SK-N-SH (cell line): Measurements from ENCODE around the gene SPTLC1. TPM values are rescaled to one million over a fixed set of nuclear protein-coding genes. Genes with fewer than 3 reads are reported as not detected.

Experiments
- CTCF ChIA-PET: fragments of 300-600, 350-600 bp; formaldehyde crosslinking; extraction: SDS; loops from one replicate; lab custom pipeline; 2021; lab: Yijun Ruan, JAX
- POLR2A ChIA-PET: fragments of 350-600 bp; sonication (Branson Sonifier 250); formaldehyde crosslinking; extraction: SDS; loops from one replicate; lab custom pipeline; 2020; ENCODE audit warnings: antibody characterized with exemption, inconsistent platforms; lab: Yijun Ruan, JAX
- DNase-seq: peaks from one replicate; pipeline ENCODE4 v3.0.0; 2012
- H2AFZ ChIP-seq: fragments of 200-600 bp; sonication (generic); 2 replicates; pipeline ENCODE4 v1.8.1; 2016; ENCODE audit warnings: antibody characterized with exemption, mild to moderate bottlenecking, low read depth
- H3F3A ChIP-seq: fragments of 200-600 bp; sonication (generic); replicated peaks from 2 replicates; pipeline ENCODE3; 2016; ENCODE audit warnings: antibody characterized with exemption, mild to moderate bottlenecking; ENCODE audit not compliant: insufficient read depth
- H3K27ac ChIP-seq, 2 experiments: fragments of 200-500 bp in 1 of 2; fragments of 200-600 bp in 1 of 2; sonication (Bioruptor generic) in 1 of 2; sonication (generic), shearing (Covaris generic) in 1 of 2; 2 replicates each; pipeline versions ENCODE4 v1.5.1 to v1.6.1; 2014 to 2016; ENCODE audit warnings: low read depth in 2 of 2, inconsistent platforms in 1 of 2, low read length in 1 of 2, mild to moderate bottlenecking in 1 of 2, mixed read lengths in 1 of 2
- H3K27me3 ChIP-seq: fragments of 200-600 bp; sonication (generic), shearing (Covaris generic); 2 replicates; pipeline ENCODE4 v1.6.1; 2016; ENCODE audit warnings: mixed run types; ENCODE audit not compliant: insufficient read depth
- H3K36me3 ChIP-seq, 2 experiments: fragments of 200-500 bp in 1 of 2; fragments of 200-600 bp in 1 of 2; sonication (Bioruptor generic) in 1 of 2; sonication (generic) in 1 of 2; replicated peaks in 1 of 2; 2 replicates each; pipeline versions ENCODE3 to v1.5.1; 2014 to 2016; ENCODE audit warnings: low read length in 1 of 2, mild to moderate bottlenecking in 1 of 2; ENCODE audit not compliant: insufficient read depth in 2 of 2, control insufficient read depth in 1 of 2
- H3K4me1 ChIP-seq, 2 experiments: fragments of 200-500 bp in 1 of 2; fragments of 200-600 bp in 1 of 2; sonication (Bioruptor generic) in 1 of 2; sonication (generic), shearing (Covaris generic) in 1 of 2; 2 replicates each; pipeline versions ENCODE4 v1.5.1 to v1.6.1; 2014 to 2016; ENCODE audit warnings: low read depth in 1 of 2, low read length in 1 of 2, mixed run types in 1 of 2; ENCODE audit not compliant: insufficient read depth in 2 of 2, control insufficient read depth in 1 of 2
- H3K4me2 ChIP-seq: fragments of 200-600 bp; sonication (generic), shearing (Covaris generic); 2 replicates; pipeline ENCODE4 v1.6.1; 2017; ENCODE audit warnings: mixed run types
- H3K4me3 ChIP-seq, 2 experiments: fragments of 200-500 bp in 1 of 2; fragments of 200-600 bp in 1 of 2; sonication (Bioruptor generic) in 1 of 2; sonication (generic), shearing (Covaris generic) in 1 of 2; 2 replicates each; pipeline versions ENCODE4 v1.5.1 to v1.8.1; 2014 to 2016; ENCODE audit warnings: low read depth in 2 of 2, inconsistent platforms in 1 of 2, low read length in 1 of 2, mild to moderate bottlenecking in 1 of 2, mixed read lengths in 1 of 2, moderate library complexity in 1 of 2
- H3K79me2 ChIP-seq: fragments of 200-600 bp; sonication (generic); 2 replicates; pipeline ENCODE4 v1.8.1; 2017; ENCODE audit warnings: mild to moderate bottlenecking; ENCODE audit not compliant: insufficient read depth
- H3K9ac ChIP-seq: fragments of 200-600 bp; sonication (generic); 2 replicates; pipeline ENCODE4 v1.6.1; 2017; ENCODE audit warnings: mixed run types
- H3K9me2 ChIP-seq: fragments of 200-600 bp; sonication (generic); 2 replicates; pipeline ENCODE4 v1.6.1; 2017; ENCODE audit warnings: mixed run types
- H3K9me3 ChIP-seq: fragments of 200-600 bp; sonication (generic); 2 replicates; pipeline ENCODE4 v1.6.1; 2017; ENCODE audit warnings: mixed run types, mild to moderate bottlenecking, moderate library complexity
- H4K20me1 ChIP-seq: fragments of 200-600 bp; sonication (generic); 2 replicates; pipeline ENCODE4 v1.6.1; 2017; ENCODE audit warnings: mild to moderate bottlenecking, mixed run types; ENCODE audit not compliant: insufficient read depth
- CHD2 ChIP-seq: fragments of 150-350 bp; IDR thresholded peaks from 2 replicates; pipeline ENCODE4 v1.6.1; 2018; ENCODE audit warnings: low read length; ENCODE audit not compliant: partially characterized antibody
- ELF1 ChIP-seq: IDR thresholded peaks from 2 replicates; pipeline ENCODE4 v1.4.0; 2012
- EZH2phosphoT487 ChIP-seq: fragments of 200-600 bp; sonication (generic); IDR thresholded peaks from 2 replicates; pipeline ENCODE4 v1.6.1; 2017; ENCODE audit warnings: low read depth, mixed run types, mild to moderate bottlenecking, antibody characterized with exemption, moderate library complexity, borderline replicate concordance
- FOSL2 ChIP-seq: IDR thresholded peaks from 2 replicates; pipeline ENCODE4 v1.4.0; 2012; ENCODE audit warnings: low read depth, mild to moderate bottlenecking, moderate library complexity, borderline replicate concordance
- GABPA ChIP-seq: IDR thresholded peaks from 2 replicates; pipeline ENCODE4 v1.4.0; 2012; ENCODE audit warnings: low read depth, mild to moderate bottlenecking
- GATA2 ChIP-seq: sonication (generic); formaldehyde crosslinking; IDR thresholded peaks from 2 replicates; pipeline ENCODE4 v1.5.0; 2020; ENCODE audit warnings: mild to moderate bottlenecking, missing genetic modification reagents
- MXI1 ChIP-seq: IDR thresholded peaks from 2 replicates; pipeline ENCODE4 v1.6.1; 2012; ENCODE audit warnings: mild to moderate bottlenecking, low read depth, low read length, improper control_type of control experiment
- NFIC ChIP-seq: IDR thresholded peaks from 2 replicates; pipeline ENCODE4 v1.4.0; 2012; ENCODE audit warnings: borderline replicate concordance
- RAD21 ChIP-seq: IDR thresholded peaks from 2 replicates; pipeline ENCODE4 v1.6.1; 2012; ENCODE audit warnings: mild to moderate bottlenecking, low read length
- RCOR1 ChIP-seq: fragments of 150-350 bp; IDR thresholded peaks from 2 replicates; pipeline ENCODE4 v1.6.1; 2017; ENCODE audit warnings: antibody characterized with exemption, low read length
- SMC3 ChIP-seq: IDR thresholded peaks from 2 replicates; pipeline ENCODE4 v1.6.1; 2012; ENCODE audit warnings: low read depth, low read length, improper control_type of control experiment
- TAF1 ChIP-seq: IDR thresholded peaks from 2 replicates; pipeline ENCODE4 v1.6.1; 2012; ENCODE audit warnings: low read depth, mild to moderate bottlenecking, low read length, moderate library complexity, borderline replicate concordance
- TCF12 ChIP-seq: IDR thresholded peaks from 2 replicates; pipeline ENCODE4 v1.4.0; 2012
- TEAD4 ChIP-seq: IDR thresholded peaks from 2 replicates; pipeline ENCODE4 v1.4.0; 2012; ENCODE audit warnings: mild to moderate bottlenecking, borderline replicate concordance; ENCODE audit not compliant: insufficient read depth
- whole genome bisulfite sequencing: methylation state at CpG from one replicate; pipeline ENCODE4 v1.1.6; 2017; ENCODE audit warnings: low lambda C conversion rate; 5-methylcytosine and 5-hydroxymethylcytosine counted together
- polyA plus RNA-seq, 3 experiments: library from polyadenylated mRNA; depleted of rRNA; stranded (reverse); fragments of >200 nt; gene quantifications; 2 replicates each; pipeline ENCODE4 v1.2.3, GENCODE V29; 2012
- TF ChIP-seq, protein P1 (sequence below): IDR thresholded peaks from 2 replicates; pipeline ENCODE4 v1.4.0; 2012; ENCODE audit warnings: low read depth
- TF ChIP-seq, protein P2 (sequence below): fragments of 150-350 bp; IDR thresholded peaks from 2 replicates; pipeline ENCODE4 v1.6.1; 2017; ENCODE audit warnings: antibody characterized with exemption, low read length, low read depth, borderline replicate concordance
- TF ChIP-seq, protein P3 (sequence below): fragments of 200-600 bp; sonication (generic); IDR thresholded peaks from 2 replicates; pipeline ENCODE4 v1.6.1; 2017; ENCODE audit warnings: antibody characterized with exemption, mild to moderate bottlenecking, moderate library complexity

The SPTLC1 gene
- polyA plus RNA-seq, 1 of the 3 experiments (the other 2 are of a cell fraction), result 53.9 TPM

DNA sequence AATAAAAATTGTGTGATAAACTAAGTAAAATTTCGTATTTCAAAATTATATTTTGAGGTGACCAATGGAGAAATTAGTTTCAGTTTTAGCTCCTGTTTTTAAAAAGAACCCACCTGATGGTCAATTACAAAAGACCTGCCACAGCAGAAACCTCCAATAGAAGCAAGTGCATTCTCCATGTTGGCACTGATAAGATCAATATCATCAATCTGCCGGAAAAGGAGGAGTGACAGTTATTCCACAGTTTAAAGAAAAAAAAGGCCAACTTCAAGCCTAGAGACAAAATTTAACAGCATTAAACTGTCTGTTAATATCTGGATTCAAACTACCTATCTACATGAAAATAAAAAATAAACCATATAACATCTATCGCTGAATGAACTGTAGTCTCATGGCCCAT lies 67.7 kb downstream of the SPTLC1 start:
- H3K27ac ChIP-seq, result no peak overlapping the region
- no peak overlapping the region for H3K4me3 ChIP-seq
- H4K20me1 ChIP-seq, result no peaks in the 10 kb centered on the region
- CTCF ChIA-PET, result interaction anchor here (1.1 to 1.8 kb wide), 3 partner anchors 10 to 313 kb away, joined by 3 to 4 read pairs (median 4); no protein-coding TSS in a partner anchor
- POLR2A ChIA-PET, result no interaction called here
- DNase-seq, result no peak
- H3K9ac ChIP-seq, result no peak overlapping the region
- no peaks in the 10 kb centered on the region for H3K4me1 ChIP-seq
- H3K9me3 ChIP-seq, result no peaks in the 10 kb centered on the region
- TF ChIP-seq GATA2 (CRISPR knock-in tag) (no peak), RAD21 (no peak), NFIC (no peak), RCOR1 (no peak), SMC3 (no peak), GABPA (no peak), ELF1 (no peak), TCF12 (no peak), CHD2 (no peak), MXI1 (no peak), TEAD4 (no peak), EZH2phosphoT487 (no peak), TAF1 (no peak), FOSL2 (no peak)
- TF ChIP-seq, protein P1, sequence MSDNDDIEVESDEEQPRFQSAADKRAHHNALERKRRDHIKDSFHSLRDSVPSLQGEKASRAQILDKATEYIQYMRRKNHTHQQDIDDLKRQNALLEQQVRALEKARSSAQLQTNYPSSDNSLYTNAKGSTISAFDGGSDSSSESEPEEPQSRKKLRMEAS, result no peak
- TF ChIP-seq, protein P2, sequence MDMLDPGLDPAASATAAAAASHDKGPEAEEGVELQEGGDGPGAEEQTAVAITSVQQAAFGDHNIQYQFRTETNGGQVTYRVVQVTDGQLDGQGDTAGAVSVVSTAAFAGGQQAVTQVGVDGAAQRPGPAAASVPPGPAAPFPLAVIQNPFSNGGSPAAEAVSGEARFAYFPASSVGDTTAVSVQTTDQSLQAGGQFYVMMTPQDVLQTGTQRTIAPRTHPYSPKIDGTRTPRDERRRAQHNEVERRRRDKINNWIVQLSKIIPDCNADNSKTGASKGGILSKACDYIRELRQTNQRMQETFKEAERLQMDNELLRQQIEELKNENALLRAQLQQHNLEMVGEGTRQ, result no peak
- TF ChIP-seq, protein P3, sequence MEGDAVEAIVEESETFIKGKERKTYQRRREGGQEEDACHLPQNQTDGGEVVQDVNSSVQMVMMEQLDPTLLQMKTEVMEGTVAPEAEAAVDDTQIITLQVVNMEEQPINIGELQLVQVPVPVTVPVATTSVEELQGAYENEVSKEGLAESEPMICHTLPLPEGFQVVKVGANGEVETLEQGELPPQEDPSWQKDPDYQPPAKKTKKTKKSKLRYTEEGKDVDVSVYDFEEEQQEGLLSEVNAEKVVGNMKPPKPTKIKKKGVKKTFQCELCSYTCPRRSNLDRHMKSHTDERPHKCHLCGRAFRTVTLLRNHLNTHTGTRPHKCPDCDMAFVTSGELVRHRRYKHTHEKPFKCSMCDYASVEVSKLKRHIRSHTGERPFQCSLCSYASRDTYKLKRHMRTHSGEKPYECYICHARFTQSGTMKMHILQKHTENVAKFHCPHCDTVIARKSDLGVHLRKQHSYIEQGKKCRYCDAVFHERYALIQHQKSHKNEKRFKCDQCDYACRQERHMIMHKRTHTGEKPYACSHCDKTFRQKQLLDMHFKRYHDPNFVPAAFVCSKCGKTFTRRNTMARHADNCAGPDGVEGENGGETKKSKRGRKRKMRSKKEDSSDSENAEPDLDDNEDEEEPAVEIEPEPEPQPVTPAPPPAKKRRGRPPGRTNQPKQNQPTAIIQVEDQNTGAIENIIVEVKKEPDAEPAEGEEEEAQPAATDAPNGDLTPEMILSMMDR, result no peak
- 93% methylated on average over 3 of the region's 3 CpGs for WGBS
- H3K36me3 ChIP-seq, result peaks cover 83% of the 10 kb centered on the region in 2 experiments
- no peak overlapping the region for H3K4me2 ChIP-seq
- H3K79me2 ChIP-seq, result peaks cover 3% of the 10 kb centered on the region; the same call in 1 of the 2 replicates
- H2AFZ ChIP-seq, result no peak overlapping the region
- H3F3A ChIP-seq, result no peaks in the 10 kb centered on the region
- no peaks in the 10 kb centered on the region for H3K9me2 ChIP-seq
- no peaks in the 10 kb centered on the region for H3K27me3 ChIP-seq
